NCI-H146 treated with DMSO at 0.1 percent for 48 hours (cell line): ENCODE results near the gene SF3A2.
"Not testable (repeated sequence)": the region's sequence is repeated elsewhere in the genome, so short reads cannot be mapped to it uniquely, and the experiment has no call there.

Source experiments
- DNase-seq: peaks from one replicate; lab custom pipeline; 2025; ENCODE audit not compliant: unreplicated experiment; lab: John Stamatoyannopoulos, UW

SF3A2 gene

GRCh38 chr19:2273356-2274184 lies 36.9 kb downstream of the SF3A2 start:
- no peak for DNase-seq

- no peak for DNase-seq
Observed at GRCh38 chr19:2274185-2274711, 37.6 kb downstream of the SF3A2 start.

GRCh38 chr19:2274931-2275535 lies 38.4 kb downstream of the SF3A2 start:
- DNase-seq = no peak

GRCh38 chr19:2275588-2276428 lies 39.2 kb downstream of the SF3A2 start:
- DNase-seq = no peak

GRCh38 chr19:2276429-2276986 lies 39.9 kb downstream of the SF3A2 start:
- DNase-seq = no peak

GRCh38 chr19:2277138-2277537 lies 40.5 kb downstream of the SF3A2 start:
- DNase-seq = no peak

- DNase-seq = no peak
Observed at GRCh38 chr19:2278459-2279158, 42.0 kb downstream of the SF3A2 start.

GRCh38 chr19:2280633-2281264 lies 44.1 kb downstream of the SF3A2 start:
- no peak for DNase-seq

GRCh38 chr19:2281265-2282061 lies 44.8 kb downstream of the SF3A2 start:
- not testable (repeated sequence) for DNase-seq

- DNase-seq = no peak
Observed at GRCh38 chr19:2282062-2282861, 45.6 kb downstream of the SF3A2 start, which contains the start of gene PEAK3. Gene PEAK3, minus strand, starts transcription at chr19:2282175. Its CDS starts 1,244 bp downstream, at chr19:2280931.

- no peak for DNase-seq
Observed at GRCh38 chr19:2282862-2283237, 46.2 kb downstream of the SF3A2 start.

GRCh38 chr19:2283835-2284507 lies 47.3 kb downstream of the SF3A2 start:
- DNase-seq = no peak

GRCh38 chr19:2286402-2287140 lies 49.9 kb downstream of the SF3A2 start:
- no peak for DNase-seq

- DNase-seq = no peak
Observed at GRCh38 chr19:2287585-2288337, 51.1 kb downstream of the SF3A2 start.

- no peak for DNase-seq
Observed at GRCh38 chr19:2288338-2288817, 51.8 kb downstream of the SF3A2 start.
